Measurements from ENCODE around the gene TMEM92. TPM values are rescaled to one million over a fixed set of nuclear protein-coding genes. Genes with fewer than 3 reads are reported as not detected.

The TMEM92 gene
- total RNA-seq: under 1 TPM; 0.10 to 0.65 TPM
- long read RNA-seq: 0 reads

DNA sequence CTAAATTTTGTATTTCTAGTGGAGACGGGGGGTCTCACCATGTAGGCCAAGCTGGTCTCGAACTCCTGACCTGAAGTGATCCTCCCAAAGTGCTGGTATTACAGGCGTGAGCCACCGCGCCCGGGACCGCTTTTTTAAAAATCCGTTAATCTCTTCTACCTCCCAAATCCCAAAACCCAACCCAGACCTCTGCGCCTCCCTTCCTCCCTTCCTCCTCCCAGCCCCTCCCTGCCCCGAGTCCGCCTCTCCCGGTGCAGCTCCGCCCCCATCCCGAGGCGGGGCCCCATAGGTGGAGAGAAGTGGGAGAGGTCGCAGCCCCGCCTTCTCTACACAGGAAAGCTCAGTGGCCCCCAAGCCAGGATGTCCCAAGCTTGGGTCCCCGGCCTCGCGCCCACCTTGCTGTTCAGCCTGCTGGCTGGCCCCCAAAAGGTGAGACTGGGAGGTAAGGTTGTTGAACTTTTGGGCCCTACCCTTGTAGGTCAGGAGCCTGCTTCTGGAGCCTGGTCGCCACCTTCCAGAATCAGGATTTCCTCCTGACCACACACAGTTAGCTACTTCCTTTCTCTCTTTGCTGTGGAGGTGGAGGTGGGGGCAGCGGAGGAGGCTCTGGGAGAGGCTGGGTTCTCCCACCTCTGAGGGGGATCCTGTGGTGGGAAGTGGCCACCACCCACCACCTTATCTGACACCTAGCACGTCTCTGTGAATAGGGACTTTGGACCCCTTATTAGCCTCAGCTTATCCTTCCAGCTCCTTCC lies at the start of gene TMEM92:
TMEM92 (plus strand) TSS at position 325 of the 755 bp plus-strand sequence; CDS start at position 361, 36 bp downstream.
- intact Hi-C loops (cut with DNase I): loop anchor here in 1 of 2 donors (5.0 kb wide), 1 partner anchor 72 kb away; the partner anchor contains the start of gene COL1A1
- ATAC-seq (peak in 1 of 2 donors; percentile 39), DNase-seq (no peak)

DNA sequence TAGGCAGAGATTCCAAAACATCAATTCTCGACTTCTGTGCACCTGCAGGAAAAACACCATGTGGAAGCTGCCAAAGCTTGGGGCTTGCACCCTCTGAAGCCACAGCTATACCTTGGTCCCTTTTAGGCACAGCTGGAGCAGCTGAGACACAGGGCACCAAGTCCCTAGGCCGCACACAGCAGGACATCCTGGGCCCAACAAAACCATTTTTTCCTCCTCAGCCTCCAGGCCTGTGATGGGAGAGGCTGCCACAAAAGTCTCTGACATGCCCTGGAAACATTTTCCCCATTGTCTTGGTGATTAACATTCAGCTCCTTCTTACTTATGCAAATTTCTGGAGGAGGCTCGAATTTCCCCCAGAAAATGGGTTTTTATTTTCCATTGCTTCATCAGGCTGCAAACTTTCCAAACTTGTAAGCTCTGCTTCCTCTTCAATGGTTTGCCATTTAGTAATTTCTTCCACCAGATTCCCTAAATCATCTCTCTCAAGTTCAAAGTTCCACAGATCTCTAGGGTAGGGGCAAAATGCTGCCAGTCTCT lies 48.5 kb upstream of the TMEM92 start:
- intact Hi-C loops (cut with DNase I): no loop called here
- no peak for ATAC-seq
- no peak for DNase-seq

DNA sequence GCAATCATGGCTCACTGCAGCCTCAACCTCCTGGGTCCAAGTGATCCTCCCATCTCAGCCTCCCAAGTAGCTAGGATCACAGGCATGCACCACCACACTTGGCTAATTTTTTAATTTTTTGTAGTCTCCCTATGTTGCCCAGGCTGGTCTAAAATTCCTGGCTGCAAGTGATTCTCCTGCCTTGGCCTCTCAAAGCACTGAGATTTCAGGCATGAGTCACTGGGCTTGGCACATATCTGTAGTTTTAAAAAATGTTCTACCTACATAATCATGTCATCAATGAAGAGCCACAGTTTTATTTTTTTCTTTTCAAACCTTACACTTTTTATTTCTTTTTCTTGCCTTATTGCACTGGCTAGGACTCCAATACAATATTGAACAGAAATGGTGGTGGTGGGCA lies 39.7 kb upstream of the TMEM92 start:
- DNase-seq: no peak
- ATAC-seq: no peak
- intact Hi-C loops (cut with DNase I): no loop called here

DNA sequence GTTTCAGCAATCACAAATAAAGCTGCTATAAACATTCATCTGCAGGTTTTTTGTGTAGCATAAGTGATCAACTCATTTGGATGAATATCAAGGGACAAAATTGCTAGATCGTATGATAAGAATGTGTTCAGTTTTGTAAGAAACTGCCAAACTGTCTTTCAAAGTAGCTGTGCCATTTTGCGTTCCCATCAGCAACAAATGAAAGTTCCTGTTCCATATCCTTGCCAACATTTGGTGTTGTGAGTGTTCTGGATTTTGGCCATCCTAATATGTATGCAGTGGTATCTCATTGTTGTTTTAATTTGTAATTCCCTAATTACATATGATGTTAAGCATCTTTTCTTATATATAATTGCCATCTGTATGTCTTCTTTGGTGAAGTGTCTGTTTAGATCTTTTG lies 36.4 kb upstream of the TMEM92 start:
- intact Hi-C loops (cut with DNase I): no loop called here
- DNase-seq (no peak), ATAC-seq (no peak)

GRCh38 chr17:50238601-50239280 lies 35.5 kb upstream of the TMEM92 start:
- intact Hi-C loops (cut with DNase I): no loop called here
- DNase-seq (no peak), ATAC-seq (peak in 1 of 2 donors; percentile 63)

DNA sequence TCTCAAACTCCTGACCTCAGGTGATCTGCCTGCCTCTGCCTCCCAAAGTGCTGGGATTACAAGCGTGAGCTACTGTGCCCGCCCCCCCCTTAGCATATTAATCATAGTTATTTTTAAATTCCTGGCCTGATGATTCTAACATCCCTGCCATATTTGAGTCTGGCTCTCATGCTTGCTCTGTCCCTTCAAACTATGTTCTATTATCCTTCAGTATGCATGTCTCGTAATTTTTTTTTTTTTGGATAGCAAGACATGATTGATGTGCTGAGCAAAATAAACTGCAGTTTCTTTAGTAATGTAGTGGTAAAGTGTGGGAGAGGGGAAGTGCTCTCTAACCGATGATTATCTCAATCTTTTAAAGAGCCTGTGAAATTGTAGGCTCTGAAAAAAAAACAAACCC lies 34.3 kb upstream of the TMEM92 start:
- intact Hi-C loops (cut with DNase I): no loop called here
- ATAC-seq: peak; percentile 71 to 83
- no peak for DNase-seq

DNA sequence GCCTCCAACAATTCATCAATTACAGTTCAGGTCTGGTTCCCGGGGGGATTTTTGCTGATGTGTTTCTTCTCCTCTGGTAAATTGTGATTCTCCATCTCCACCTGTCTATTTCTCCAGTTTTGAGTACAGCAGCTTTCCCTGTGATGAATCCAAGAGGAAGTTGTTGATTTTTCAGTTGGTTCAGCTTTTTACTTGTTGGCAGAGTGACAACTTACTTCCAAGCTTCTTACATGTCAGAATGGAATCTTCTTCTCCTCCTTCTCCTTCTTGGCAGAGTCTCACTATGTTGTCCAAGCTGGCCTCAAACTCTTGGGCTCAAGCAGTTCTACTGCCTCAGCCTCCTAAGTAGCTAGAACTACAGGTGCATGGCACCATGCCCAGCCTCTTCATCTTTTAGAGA lies 33.4 kb upstream of the TMEM92 start:
- intact Hi-C loops (cut with DNase I): no loop called here
- ATAC-seq (peak in 1 of 2 donors; percentile 31), DNase-seq (no peak)

DNA sequence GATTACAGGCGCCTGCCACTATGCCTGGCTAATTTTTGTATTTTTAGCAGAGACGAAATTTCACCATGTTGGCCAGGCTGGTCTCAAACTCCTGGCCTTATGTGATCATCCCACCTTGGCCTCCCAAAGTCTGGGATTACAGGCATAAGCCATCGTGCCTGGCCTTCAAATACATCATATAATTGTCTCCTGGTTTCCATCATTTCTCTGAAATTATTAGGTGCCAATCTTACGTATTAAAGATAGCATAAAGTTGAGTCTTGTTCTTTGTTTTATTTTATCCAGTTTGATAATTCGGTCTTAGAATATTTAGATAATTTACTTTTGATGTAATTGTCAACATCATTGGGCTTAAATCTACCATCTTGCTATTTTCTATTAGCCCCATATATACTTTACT lies 32.8 kb upstream of the TMEM92 start:
- ATAC-seq (no peak), DNase-seq (no peak)
- intact Hi-C loops (cut with DNase I): no loop called here

GRCh38 chr17:50244771-50245170 lies 29.5 kb upstream of the TMEM92 start:
- ATAC-seq (no peak), DNase-seq (no peak)
- intact Hi-C loops (cut with DNase I): no loop called here

DNA sequence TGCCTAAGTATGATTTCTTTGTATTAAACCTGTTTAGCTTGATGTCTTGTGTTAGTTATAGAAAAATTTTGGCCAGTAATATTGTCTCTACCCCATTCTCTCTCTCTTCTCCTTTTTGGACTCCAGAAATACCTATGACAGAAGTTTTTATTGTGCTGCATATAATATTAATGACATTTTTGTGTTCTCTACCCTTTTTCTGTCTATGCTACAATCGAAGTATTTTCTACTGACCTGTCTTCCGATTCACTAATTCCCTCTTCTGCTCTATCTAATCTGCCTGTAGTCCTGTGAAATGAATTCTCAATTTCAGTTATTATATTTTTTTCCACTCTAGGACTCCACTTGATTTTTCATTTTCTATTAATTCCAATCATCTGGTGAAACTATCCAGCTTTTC lies 26.0 kb upstream of the TMEM92 start:
- ATAC-seq: no peak
- DNase-seq: no peak
- intact Hi-C loops (cut with DNase I): no loop called here

DNA sequence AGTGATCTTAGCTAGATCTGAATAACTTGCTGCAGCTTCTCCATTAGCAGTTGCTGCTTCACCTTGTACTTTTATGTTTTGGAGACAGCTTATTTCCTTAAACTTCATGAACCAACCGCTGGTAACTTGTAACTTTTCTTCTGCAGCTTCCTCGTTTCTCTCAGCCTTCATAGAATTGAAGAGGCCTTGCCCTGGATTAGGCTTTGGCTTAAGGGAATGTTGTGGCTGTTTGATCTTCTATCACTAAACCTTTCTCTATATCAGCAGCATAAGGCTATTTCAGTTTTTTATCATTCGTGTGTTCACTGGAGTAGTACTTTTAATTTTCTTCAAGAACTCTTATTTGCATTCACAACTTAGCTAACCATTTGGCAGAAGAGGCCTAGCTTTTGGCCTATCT lies 21.5 kb upstream of the TMEM92 start:
- intact Hi-C loops (cut with DNase I): no loop called here
- no peak for DNase-seq
- ATAC-seq: no peak

DNA sequence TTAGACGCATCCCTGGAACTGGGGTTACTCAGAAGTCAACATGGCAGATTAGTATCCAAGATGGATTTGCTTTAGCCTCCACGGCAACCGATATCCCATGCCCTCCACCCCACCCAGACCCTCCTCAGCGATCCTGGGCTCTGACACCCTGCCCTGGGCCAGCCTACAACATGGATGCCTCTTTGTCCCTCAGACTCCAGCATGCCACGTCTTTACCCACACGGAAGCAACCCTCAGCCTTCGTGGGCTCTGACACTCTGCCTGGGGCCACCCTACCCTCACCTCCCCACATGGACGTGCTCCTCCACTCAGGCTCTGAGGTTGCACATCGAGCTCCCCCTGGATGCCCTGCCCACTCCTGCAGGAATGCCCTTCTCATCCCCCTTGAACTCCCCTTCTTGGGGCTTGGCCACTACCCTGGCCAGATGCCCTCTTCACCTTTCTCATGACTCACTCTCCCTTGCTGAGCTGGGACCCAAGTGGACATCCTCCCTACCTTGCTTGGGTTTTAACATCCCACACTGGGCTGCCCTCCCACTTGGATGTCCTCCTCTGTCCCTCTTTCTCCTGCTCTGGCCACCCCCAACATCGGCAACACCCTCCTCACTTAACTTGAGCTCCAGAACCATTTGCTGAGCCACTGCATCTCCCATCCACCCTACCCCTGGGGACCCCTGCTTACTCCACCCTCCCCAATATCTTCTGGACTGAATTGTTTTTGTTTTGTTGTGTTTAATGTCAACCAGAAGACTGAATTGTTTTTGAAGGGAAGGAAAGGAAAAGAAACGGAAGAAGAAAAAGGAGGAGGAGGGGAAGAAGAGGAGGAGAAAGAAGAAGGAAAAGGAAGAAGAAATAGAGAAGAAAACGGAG lies 18.3 kb upstream of the TMEM92 start:
- DNase-seq (no peak), ATAC-seq (no peak)
- intact Hi-C loops (cut with DNase I): no loop called here

DNA sequence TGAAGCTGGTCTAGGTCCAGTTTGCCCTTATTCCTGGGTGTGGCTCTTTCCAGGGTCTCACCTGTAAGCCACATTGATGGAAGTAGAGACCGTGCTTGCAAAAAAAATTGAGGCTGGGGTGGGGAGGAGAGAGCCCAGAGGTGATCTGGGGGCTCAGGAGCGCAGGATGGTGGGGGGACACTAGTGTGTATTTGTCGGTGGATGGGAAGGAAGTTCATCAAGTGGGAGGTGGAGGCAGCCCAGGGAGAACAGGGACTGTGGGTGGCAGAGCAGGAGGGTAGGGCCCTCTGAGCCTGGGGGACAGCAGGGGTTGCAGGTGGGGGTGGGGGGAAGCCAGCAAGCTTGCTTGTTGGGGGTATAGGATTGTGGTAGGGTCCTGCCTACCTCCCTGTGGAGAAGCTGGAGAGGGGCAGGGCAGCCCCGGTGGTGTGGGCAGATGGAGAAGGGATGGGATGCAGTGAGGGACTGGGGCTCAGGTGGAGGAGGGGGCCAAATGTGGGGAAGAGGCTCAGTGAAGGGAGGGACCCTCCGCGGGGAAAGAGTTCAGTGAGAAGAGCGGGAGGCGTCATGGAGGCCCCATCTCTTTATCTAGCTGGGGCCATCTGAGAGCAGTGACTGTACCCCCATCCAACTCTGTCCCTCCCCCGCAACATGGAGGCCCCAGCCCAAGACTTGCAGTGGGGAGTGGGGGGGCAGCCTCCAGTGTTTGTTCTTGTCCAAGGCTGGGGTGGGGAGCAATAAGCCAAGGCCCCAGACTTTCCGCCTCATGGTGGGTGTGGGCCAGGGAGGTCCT lies 17.2 kb upstream of the TMEM92 start:
- ATAC-seq: no peak
- intact Hi-C loops (cut with DNase I): no loop called here

GRCh38 chr17:50257676-50258224 lies 16.5 kb upstream of the TMEM92 start:
- ATAC-seq: peak; percentile 35 to 85
- DNase-seq: no peak
- intact Hi-C loops (cut with DNase I): no loop called here

More for the DNA sequence above, 17.2 kb upstream of the TMEM92 start:
- no peak for DNase-seq

DNA sequence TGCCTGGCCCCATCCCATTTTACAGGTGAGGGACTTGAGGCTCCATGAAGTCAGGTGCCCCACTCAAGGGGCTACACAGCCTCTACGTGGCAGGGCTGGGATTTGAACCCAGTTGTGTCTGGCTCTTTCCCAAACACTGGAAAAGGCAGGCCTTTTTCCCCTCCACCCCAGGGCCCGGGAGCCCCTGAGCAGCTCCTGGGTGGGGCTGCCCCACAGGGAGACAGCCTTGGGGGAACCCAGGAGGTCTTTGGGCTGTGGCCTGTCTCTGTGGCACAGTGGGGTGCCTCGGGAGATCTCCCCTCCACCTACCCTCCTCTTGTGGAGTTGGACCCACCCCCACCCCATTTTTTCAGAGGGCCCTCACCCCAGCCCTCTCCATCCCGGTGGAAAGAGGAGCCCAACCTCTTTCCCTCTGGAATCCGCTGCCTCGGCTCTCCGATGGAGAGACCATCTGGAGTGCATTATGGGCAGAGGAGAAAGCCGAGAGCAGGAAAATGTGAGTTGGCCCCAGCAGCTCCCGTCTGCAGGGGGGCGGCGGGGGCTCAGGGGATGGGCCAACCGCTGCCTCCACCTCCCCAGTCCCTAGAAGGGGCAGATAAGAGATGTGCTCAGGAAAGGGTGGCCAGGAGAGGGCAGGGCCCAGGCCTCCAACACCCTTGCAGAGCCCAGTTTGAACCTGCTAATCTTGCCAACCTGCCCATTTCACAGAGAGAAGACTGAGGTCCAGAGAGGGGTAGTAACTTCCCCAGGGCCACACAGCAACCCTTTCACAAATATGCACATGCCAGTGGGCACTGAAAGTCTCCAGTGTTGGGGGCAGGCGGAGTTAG lies 15.4 kb upstream of the TMEM92 start:
- DNase-seq: no peak
- peak in 1 of 2 donors; percentile 49 for ATAC-seq
- intact Hi-C loops (cut with DNase I): no loop called here

DNA sequence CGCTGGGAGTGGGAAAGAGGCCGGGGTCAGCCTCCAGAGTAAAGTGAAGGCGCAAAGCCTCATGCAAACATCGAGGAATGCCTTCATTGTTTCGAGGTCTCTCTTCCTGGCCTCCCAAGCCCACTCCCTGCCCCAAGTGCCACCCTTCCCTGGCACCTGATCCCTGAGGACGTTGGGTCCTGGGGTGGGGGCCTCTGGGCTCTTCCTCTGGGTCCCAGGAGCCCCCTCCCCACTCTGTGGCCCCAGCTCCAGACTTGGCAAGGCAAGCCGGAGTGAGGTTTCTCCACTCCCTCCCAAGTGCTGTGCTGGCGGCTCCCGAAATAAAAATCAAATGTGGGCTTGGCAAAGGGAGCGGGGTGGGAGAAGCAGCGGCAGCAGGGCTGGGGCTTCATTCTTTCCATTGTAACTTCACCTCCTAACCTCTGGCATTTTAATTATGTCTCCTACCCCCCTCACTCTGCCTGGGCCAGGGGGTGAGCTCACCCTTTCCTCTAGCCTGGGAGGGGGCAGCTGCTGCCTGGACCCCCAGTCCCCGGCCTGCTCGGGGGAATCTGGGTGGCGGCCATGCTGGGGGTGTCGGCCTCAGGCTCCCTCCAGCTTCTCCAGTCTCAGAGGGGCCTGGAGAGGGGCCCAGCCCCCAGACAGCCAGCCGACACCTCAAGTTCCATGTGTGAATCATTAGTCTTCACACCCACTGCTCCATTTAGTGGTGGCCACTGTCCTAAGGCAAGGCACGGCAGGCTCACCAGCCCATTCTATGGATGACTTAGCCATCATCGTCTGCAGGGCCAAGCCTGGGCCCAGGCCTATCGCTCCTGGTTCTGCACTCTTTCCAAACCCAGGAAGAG lies 14.6 kb upstream of the TMEM92 start:
- intact Hi-C loops (cut with DNase I): no loop called here
- ATAC-seq: peak in 1 of 2 donors; percentile 20
- DNase-seq: no peak

- ATAC-seq: no peak
- DNase-seq: no peak
- intact Hi-C loops (cut with DNase I): no loop called here
These were observed 13.8 kb upstream of the TMEM92 start for GRCh38 chr17:50260501-50260911.

All from left cardiac atrium (tissue), 4 donors.